ENCODE data around the gene GIGYF2. TPM values are rescaled to one million over a fixed set of nuclear protein-coding genes. Genes with fewer than 3 reads are reported as not detected.

The GIGYF2 gene
- total and polyA plus RNA-seq, 2 of the 13 experiments (the other 11 are each of a cell fraction or from before 2014, with no cell fraction given), result 44.9 to 73.5 TPM

DNA sequence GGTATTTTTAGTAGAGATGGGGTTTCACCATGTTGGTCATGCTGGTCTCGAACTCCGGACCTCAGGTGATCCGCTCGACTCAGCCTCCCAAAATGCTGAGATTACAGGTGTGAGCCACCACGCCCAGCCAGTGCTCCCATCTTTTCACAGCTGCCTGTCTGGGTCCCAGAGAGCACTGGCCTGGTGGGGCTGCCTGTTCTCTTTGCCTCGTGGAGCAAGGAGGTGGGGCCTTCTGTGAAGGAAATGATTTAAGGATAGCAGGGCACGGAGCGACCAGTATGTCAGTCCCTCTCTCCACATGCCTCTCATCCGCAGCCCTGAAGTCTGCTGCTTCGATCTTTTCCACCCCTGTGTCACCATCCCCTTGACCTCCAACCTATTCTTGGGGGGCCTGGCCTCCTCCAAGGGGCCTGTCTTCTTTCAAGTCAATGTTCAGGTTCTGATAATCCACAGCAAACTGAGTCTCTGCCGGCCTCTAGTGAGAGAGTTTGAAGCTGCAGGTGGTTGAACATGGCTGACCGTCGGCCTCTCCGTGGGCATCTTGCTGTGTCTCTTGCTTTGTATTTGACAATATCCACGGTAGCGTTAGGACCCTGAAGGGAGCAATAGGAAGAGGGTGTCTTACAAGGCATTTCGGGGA is 28.2 kb upstream of the GIGYF2 start (continued):
- TF ChIP-seq, protein P1, sequence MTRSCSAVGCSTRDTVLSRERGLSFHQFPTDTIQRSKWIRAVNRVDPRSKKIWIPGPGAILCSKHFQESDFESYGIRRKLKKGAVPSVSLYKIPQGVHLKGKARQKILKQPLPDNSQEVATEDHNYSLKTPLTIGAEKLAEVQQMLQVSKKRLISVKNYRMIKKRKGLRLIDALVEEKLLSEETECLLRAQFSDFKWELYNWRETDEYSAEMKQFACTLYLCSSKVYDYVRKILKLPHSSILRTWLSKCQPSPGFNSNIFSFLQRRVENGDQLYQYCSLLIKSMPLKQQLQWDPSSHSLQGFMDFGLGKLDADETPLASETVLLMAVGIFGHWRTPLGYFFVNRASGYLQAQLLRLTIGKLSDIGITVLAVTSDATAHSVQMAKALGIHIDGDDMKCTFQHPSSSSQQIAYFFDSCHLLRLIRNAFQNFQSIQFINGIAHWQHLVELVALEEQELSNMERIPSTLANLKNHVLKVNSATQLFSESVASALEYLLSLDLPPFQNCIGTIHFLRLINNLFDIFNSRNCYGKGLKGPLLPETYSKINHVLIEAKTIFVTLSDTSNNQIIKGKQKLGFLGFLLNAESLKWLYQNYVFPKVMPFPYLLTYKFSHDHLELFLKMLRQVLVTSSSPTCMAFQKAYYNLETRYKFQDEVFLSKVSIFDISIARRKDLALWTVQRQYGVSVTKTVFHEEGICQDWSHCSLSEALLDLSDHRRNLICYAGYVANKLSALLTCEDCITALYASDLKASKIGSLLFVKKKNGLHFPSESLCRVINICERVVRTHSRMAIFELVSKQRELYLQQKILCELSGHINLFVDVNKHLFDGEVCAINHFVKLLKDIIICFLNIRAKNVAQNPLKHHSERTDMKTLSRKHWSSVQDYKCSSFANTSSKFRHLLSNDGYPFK (CRISPR knock-in tag; IDR thresholded peaks at IDR 0.05; ENCODE audit: borderline replicate concordance), result 0 out of 2 replicates have a peak, but pooled peaks have one; percentile 20
- TF ChIP-seq, protein P2, sequence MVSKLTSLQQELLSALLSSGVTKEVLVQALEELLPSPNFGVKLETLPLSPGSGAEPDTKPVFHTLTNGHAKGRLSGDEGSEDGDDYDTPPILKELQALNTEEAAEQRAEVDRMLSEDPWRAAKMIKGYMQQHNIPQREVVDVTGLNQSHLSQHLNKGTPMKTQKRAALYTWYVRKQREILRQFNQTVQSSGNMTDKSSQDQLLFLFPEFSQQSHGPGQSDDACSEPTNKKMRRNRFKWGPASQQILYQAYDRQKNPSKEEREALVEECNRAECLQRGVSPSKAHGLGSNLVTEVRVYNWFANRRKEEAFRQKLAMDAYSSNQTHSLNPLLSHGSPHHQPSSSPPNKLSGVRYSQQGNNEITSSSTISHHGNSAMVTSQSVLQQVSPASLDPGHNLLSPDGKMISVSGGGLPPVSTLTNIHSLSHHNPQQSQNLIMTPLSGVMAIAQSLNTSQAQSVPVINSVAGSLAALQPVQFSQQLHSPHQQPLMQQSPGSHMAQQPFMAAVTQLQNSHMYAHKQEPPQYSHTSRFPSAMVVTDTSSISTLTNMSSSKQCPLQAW (CRISPR knock-in tag; IDR thresholded peaks at IDR 0.05), result peak; percentile 47; the same call in 1 of the 2 replicates
- TF ChIP-seq STAG1 (CRISPR knock-in tag; IDR thresholded peaks at IDR 0.05), result peak; percentile 87
- 0 out of 2 replicates have a peak, but pooled peaks have one; percentile 28 for TF ChIP-seq ZNF614 (CRISPR knock-in tag; IDR thresholded peaks at IDR 0.05; ENCODE audit: borderline replicate concordance)
- TF ChIP-seq, protein P3, sequence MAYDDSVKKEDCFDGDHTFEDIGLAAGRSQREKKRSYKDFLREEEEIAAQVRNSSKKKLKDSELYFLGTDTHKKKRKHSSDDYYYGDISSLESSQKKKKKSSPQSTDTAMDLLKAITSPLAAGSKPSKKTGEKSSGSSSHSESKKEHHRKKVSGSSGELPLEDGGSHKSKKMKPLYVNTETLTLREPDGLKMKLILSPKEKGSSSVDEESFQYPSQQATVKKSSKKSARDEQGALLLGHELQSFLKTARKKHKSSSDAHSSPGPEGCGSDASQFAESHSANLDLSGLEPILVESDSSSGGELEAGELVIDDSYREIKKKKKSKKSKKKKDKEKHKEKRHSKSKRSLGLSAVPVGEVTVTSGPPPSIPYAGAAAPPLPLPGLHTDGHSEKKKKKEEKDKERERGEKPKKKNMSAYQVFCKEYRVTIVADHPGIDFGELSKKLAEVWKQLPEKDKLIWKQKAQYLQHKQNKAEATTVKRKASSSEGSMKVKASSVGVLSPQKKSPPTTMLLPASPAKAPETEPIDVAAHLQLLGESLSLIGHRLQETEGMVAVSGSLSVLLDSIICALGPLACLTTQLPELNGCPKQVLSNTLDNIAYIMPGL (CRISPR knock-in tag; IDR thresholded peaks at IDR 0.05; ENCODE audit: borderline replicate concordance in 1 of 2, low read depth in 1 of 2), result peak; percentile 20 to 49; a peak in 1 of 4 replicates
- TF ChIP-seq SNAPC2 (CRISPR knock-in tag; IDR thresholded peaks at IDR 0.05), result no peak
- peak; percentile 48; the same call in 1 of the 2 replicates for TF ChIP-seq ZBTB38 (CRISPR knock-in tag; IDR thresholded peaks at IDR 0.05)
- peak; percentile 59 for TF ChIP-seq YY1 (IDR thresholded peaks at IDR 0.05; ENCODE audit: insufficient read depth, insufficient replicate concordance, low read depth, low read length)
- TF ChIP-seq SMC3 (IDR thresholded peaks at IDR 0.05; ENCODE audit: low read length), result peak; percentile 82
- TF ChIP-seq ZSCAN30 (CRISPR knock-in tag; IDR thresholded peaks at IDR 0.05), result no peak
